Calu3 (cell line): ENCODE data around the gene ST7. TPM values are rescaled to one million over a fixed set of nuclear protein-coding genes. Genes with fewer than 3 reads are reported as not detected.

Experiments used
- BruUV-seq: library from RNA; stranded (reverse); fragments of 400-500 nt; replicated peaks from 2 replicates; lab custom pipeline; 2021; lab: Mats Ljungman, UMichigan
- CTCF ChIA-PET: fragments of 300-600 bp; sonication (Branson Sonifier 250); formaldehyde crosslinking; loops from one replicate; lab custom pipeline; 2022; ENCODE audit warnings: antibody characterized with exemption; lab: Charles Lee
- DNase-seq: peaks from one replicate; pipeline ENCODE4 v3.0.0; 2022
- H3K27ac Mint-ChIP-seq: one replicate; pipeline ENCODE4 v1.8.0; 2022; ENCODE audit warnings: mixed read lengths; ENCODE audit not compliant: unreplicated experiment
- H3K27me3 Mint-ChIP-seq: one replicate; pipeline ENCODE4 v1.8.0; 2022; ENCODE audit warnings: mixed read lengths; ENCODE audit not compliant: unreplicated experiment
- H3K36me3 Mint-ChIP-seq: one replicate; pipeline ENCODE4 v1.8.0; 2022; ENCODE audit warnings: mild to moderate bottlenecking, moderate library complexity, mixed read lengths; ENCODE audit not compliant: insufficient read depth, unreplicated experiment
- H3K4me1 Mint-ChIP-seq: one replicate; pipeline ENCODE4 v1.8.0; 2022; ENCODE audit warnings: mild to moderate bottlenecking, low read depth, mixed read lengths; ENCODE audit not compliant: unreplicated experiment
- H3K4me3 Mint-ChIP-seq: one replicate; pipeline ENCODE4 v1.8.0; 2022; ENCODE audit warnings: mild to moderate bottlenecking, low read depth, moderate library complexity, mixed read lengths; ENCODE audit not compliant: unreplicated experiment
- H3K9me3 Mint-ChIP-seq: one replicate; pipeline ENCODE4 v1.8.0; 2022; ENCODE audit warnings: low read depth, mixed read lengths; ENCODE audit not compliant: unreplicated experiment
- CTCF ChIP-seq: fragments of 200-600 bp; IDR thresholded peaks from one replicate; pipeline ENCODE4 v1.8.0; 2022; ENCODE audit warnings: antibody characterized with exemption; ENCODE audit not compliant: unreplicated experiment
- intact Hi-C: fragments of 100-400 bp; cut with micrococcal nuclease; formaldehyde crosslinking; loops from one replicate; pipeline ENCODE4 v1.10.0; 2022; ENCODE audit not compliant: unreplicated experiment
- total RNA-seq: library from RNA; stranded (reverse); gene quantifications from 2 replicates; pipeline ENCODE4 v1.2.3, GENCODE V29; 2022

ST7 gene
- total RNA-seq, 1 experiment from 2014 or later = 17.7 TPM

DNA sequence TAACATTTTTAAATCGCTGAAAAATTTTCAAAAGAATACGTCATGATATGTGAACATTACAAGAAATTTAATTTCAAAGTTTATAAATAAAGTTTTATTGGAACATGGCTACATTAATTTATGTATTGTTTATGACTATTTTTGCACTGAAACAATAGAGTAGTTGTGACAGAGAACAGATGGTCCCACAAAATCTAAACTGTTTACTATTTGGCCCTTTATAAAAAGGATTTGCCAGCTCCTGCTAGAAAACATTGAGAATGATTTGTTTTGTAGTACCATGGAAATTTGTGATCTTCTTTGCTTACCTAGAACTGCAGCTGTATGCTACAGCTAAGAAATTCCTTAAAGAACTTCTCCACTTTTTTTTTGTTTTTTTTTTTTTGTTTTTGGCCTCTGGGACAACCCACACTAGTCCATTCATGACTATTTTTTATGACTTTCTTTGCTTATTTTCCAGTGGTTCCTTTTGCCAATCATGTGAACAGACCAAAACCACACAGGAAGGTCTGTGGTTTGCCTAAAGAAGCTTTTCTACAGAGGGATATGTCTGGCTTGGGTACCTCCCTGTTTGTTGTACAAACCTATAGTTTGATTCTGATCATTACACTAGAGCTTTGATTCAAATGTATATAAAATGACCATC, 55.7 kb downstream of the ST7 start:
- intact Hi-C loops = no loop called here
- no peaks in the 10 kb centered on the region for H3K27me3 Mint-ChIP-seq
- CTCF ChIA-PET = interaction anchor here (0.7 kb wide), 3 partner anchors 51 to 498 kb away, joined by 3 to 4 read pairs (median 4); no protein-coding TSS in a partner anchor
- no peak overlapping the region for H3K27ac Mint-ChIP-seq
- no peaks in the 10 kb centered on the region for H3K4me1 Mint-ChIP-seq
- no peak for TF ChIP-seq CTCF
- H3K36me3 Mint-ChIP-seq = no peaks in the 10 kb centered on the region
- H3K4me3 Mint-ChIP-seq = no peak overlapping the region
- no TSS peak for BruUV-seq
- H3K9me3 Mint-ChIP-seq = no peaks in the 10 kb centered on the region
- no peak for DNase-seq

GRCh38 chr7:117009705-117010361, 56.5 kb downstream of the ST7 start:
- CTCF ChIA-PET = interaction anchor here (0.7 to 1.0 kb wide), 3 partner anchors 12 to 55 kb away, joined by 3 to 4 read pairs (median 3); no protein-coding TSS in a partner anchor
- intact Hi-C loops = no loop called here
- H3K4me3 Mint-ChIP-seq = no peak overlapping the region
- no peaks in the 10 kb centered on the region for H3K27me3 Mint-ChIP-seq
- H3K4me1 Mint-ChIP-seq = no peaks in the 10 kb centered on the region
- H3K9me3 Mint-ChIP-seq = no peaks in the 10 kb centered on the region
- BruUV-seq = no TSS peak
- no peak for TF ChIP-seq CTCF
- H3K27ac Mint-ChIP-seq = no peak overlapping the region
- no peaks in the 10 kb centered on the region for H3K36me3 Mint-ChIP-seq
- no peak for DNase-seq

- no peak for TF ChIP-seq CTCF
- no peaks in the 10 kb centered on the region for H3K27me3 Mint-ChIP-seq
- intact Hi-C loops = no loop called here
- CTCF ChIA-PET = interaction anchor here (0.9 to 1.0 kb wide), 2 partner anchors 12 to 15 kb away, joined by 3 to 4 read pairs; no protein-coding TSS in a partner anchor
- no peaks in the 10 kb centered on the region for H3K9me3 Mint-ChIP-seq
- no peaks in the 10 kb centered on the region for H3K36me3 Mint-ChIP-seq
- H3K4me3 Mint-ChIP-seq = no peak overlapping the region
- no TSS peak for BruUV-seq
- no peak overlapping the region for H3K27ac Mint-ChIP-seq
- H3K4me1 Mint-ChIP-seq = no peaks in the 10 kb centered on the region
- DNase-seq = no peak
These were observed 57.3 kb downstream of the ST7 start for GRCh38 chr7:117010375-117011133.

GRCh38 chr7:117011419-117012260, 58.3 kb downstream of the ST7 start:
- no peak for TF ChIP-seq CTCF
- BruUV-seq = no TSS peak
- no peaks in the 10 kb centered on the region for H3K27me3 Mint-ChIP-seq
- CTCF ChIA-PET = no interaction called here
- no peak overlapping the region for H3K27ac Mint-ChIP-seq
- no peak for DNase-seq
- intact Hi-C loops = no loop called here
- H3K9me3 Mint-ChIP-seq = no peaks in the 10 kb centered on the region
- H3K4me1 Mint-ChIP-seq = no peaks in the 10 kb centered on the region
- no peaks in the 10 kb centered on the region for H3K36me3 Mint-ChIP-seq
- H3K4me3 Mint-ChIP-seq = no peak overlapping the region
